GM12873 (cell line): Measurements from ENCODE around the gene FHL2.

ENCODE experiments used
- TF ChIP-seq, protein P1 (sequence below): IDR thresholded peaks from 2 replicates; pipeline ENCODE4 v1.5.1; 2012; ENCODE audit warnings: low read depth, mild to moderate bottlenecking, moderate library complexity, low read length, control low read depth; ENCODE audit not compliant: insufficient read depth; ENCODE audit errors: missing control alignments

FHL2 gene

GRCh38 chr2:105442056-105442455, 43.2 kb upstream of the FHL2 start:
- TF ChIP-seq, protein P1, sequence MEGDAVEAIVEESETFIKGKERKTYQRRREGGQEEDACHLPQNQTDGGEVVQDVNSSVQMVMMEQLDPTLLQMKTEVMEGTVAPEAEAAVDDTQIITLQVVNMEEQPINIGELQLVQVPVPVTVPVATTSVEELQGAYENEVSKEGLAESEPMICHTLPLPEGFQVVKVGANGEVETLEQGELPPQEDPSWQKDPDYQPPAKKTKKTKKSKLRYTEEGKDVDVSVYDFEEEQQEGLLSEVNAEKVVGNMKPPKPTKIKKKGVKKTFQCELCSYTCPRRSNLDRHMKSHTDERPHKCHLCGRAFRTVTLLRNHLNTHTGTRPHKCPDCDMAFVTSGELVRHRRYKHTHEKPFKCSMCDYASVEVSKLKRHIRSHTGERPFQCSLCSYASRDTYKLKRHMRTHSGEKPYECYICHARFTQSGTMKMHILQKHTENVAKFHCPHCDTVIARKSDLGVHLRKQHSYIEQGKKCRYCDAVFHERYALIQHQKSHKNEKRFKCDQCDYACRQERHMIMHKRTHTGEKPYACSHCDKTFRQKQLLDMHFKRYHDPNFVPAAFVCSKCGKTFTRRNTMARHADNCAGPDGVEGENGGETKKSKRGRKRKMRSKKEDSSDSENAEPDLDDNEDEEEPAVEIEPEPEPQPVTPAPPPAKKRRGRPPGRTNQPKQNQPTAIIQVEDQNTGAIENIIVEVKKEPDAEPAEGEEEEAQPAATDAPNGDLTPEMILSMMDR: no peak

GRCh38 chr2:105439141-105439540, 40.3 kb upstream of the FHL2 start:
- TF ChIP-seq, protein P1: no peak

DNA sequence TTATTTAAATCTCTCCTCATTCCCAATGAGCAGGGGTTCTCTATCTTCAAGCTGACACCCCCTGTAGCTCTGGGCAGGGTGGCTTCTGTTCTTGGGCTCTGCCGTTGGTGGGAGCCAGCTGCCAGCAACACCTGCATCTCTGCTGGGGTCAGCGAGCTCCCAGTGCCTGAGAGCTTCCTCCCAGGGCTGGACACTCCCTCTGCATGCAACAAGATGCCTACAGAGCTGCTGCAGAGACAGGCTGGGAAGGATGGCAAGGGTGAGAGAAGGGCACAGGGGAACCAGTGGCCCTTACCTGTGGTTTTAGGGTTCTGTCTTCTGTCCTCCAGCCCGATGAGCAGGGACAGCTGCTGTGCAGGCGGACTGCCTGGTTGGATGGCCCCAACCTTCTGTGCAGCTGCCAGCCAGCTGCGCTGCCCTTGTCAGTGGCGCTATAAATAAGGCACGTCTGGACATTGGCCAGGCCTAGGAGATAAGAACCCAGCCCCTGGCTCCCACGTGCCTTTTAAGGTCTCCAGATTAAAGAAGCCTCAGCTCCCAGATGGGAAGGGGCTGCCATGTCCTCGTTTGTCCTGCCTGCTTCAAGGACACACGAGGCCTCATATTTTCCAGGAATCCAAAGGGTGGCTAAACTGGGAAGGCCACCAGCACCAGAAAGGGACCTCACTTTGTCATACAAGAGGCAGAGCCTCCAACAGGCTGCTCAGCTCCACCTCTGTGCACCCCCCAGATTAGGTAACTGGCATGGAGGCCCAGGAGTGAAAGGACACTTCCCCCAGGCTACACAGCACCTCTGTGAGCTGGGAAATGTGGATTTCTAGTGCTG, 39.5 kb upstream of the FHL2 start:
- TF ChIP-seq, protein P1: no peak

GRCh38 chr2:105437708-105438103, 38.9 kb upstream of the FHL2 start:
- TF ChIP-seq, protein P1: no peak

GRCh38 chr2:105432749-105433148, 33.9 kb upstream of the FHL2 start:
- TF ChIP-seq, protein P1: no peak

GRCh38 chr2:105432044-105432399, 33.2 kb upstream of the FHL2 start:
- TF ChIP-seq, protein P1: no peak

DNA sequence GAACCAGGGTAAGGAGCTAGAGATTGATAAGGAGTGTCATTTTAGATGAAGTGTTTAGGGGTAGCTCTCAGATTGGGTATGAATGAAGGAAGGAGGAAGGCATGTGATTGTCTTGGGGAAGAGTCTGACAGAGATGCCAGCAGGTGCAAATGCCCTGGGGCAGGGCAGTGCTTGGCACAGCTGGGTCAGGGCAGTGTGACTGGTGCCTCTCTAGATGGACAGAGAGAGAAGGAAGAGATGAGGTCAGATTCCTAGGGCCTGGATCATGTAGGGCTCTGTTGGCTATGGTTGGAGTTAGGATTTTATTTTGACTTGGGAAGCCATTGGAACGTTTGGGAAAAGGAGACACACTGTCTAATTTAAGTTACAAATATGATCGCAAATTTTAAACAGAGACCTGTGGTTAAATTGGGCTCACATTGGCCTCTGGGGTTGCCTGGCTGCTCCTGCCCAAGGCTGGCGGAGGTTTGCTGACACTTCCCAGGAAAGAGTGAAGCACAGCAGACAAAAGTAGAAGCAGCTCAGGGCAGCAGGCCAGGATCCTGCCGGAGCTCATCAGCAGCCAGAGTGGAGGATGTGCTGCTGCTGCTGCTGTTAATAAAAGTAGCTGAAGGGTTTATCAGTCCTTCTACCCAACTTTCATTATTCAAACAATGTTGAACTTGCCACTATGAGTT, 32.7 kb upstream of the FHL2 start:
- TF ChIP-seq, protein P1: no peak
